IMR-90 (cell line): ENCODE data around the gene PLCB3. TPM values are rescaled to one million over a fixed set of nuclear protein-coding genes. Genes with fewer than 3 reads are reported as not detected.

Experiments used
- ATAC-seq: fragments of 200-7000 bp; cut with Tn5 transposase; 2 replicates; pipeline ENCODE4 v1.9.1; 2020; ENCODE audit warnings: low read depth, mild to moderate bottlenecking, moderate library complexity
- BruUV-seq: library from RNA; stranded (reverse); fragments of 400-500 nt; replicated peaks from 2 replicates; lab custom pipeline; 2021; lab: Mats Ljungman, UMichigan
- CTCF ChIA-PET: fragments of 300-600 bp; formaldehyde crosslinking; extraction: SDS; loops from one replicate; lab custom pipeline; 2021; ENCODE audit warnings: antibody characterized with exemption; lab: Yijun Ruan, JAX
- POLR2A ChIA-PET: fragments of 300-600 bp; sonication (Branson Sonifier 250); formaldehyde crosslinking; loops from one replicate; lab custom pipeline; 2022; ENCODE audit warnings: antibody characterized with exemption; ENCODE audit not compliant: unreplicated experiment; lab: Charles Lee
- DNase-seq: peaks from one replicate; pipeline ENCODE4 v3.0.0; 2013
- H2AFZ ChIP-seq: replicated peaks from 2 replicates; pipeline ENCODE3; 2013; ENCODE audit warnings: low read length, mild to moderate bottlenecking; ENCODE audit not compliant: poor library complexity
- H2AK5ac ChIP-seq: 2 replicates; pipeline ENCODE4 v1.6.1; 2013; ENCODE audit warnings: low read depth, low read length, inconsistent platforms
- H2AK9ac ChIP-seq: replicated peaks from 2 replicates; pipeline ENCODE3; 2013; ENCODE audit warnings: mild to moderate bottlenecking, low read depth, low read length, moderate library complexity; ENCODE audit not compliant: poor library complexity
- H2BK120ac ChIP-seq: 2 replicates; pipeline ENCODE4 v1.6.1; 2013; ENCODE audit warnings: low read depth, low read length, inconsistent platforms
- H2BK15ac ChIP-seq: 3 replicates; pipeline ENCODE4 v1.6.1; 2013; ENCODE audit warnings: low read depth, low read length, inconsistent platforms
- H2BK20ac ChIP-seq: 2 replicates; pipeline ENCODE4 v1.6.1; 2013; ENCODE audit warnings: low read depth, mild to moderate bottlenecking, inconsistent platforms, low read length, moderate library complexity
- H2BK5ac ChIP-seq: 2 replicates; pipeline ENCODE4 v1.6.1; 2013; ENCODE audit warnings: mild to moderate bottlenecking, low read depth, low read length, inconsistent platforms; ENCODE audit not compliant: poor library complexity, severe bottlenecking
- H3K14ac ChIP-seq: replicated peaks from 2 replicates; pipeline ENCODE4 v1.6.1; 2013; ENCODE audit warnings: low read depth, low read length, inconsistent platforms
- H3K18ac ChIP-seq: 2 replicates; pipeline ENCODE4 v1.6.1; 2013; ENCODE audit warnings: low read depth, low read length, control low read depth
- H3K23ac ChIP-seq: 2 replicates; pipeline ENCODE4 v1.6.1; 2013; ENCODE audit warnings: low read depth, low read length, inconsistent platforms
- H3K27ac ChIP-seq: 2 replicates; pipeline ENCODE4 v1.5.1; 2013; ENCODE audit warnings: mild to moderate bottlenecking, control low read depth, low read length; ENCODE audit not compliant: insufficient read depth
- H3K27me3 ChIP-seq: 2 replicates; pipeline ENCODE4 v1.6.1; 2013; ENCODE audit warnings: low read length; ENCODE audit not compliant: control insufficient read depth, insufficient read depth
- H3K36me3 ChIP-seq: 2 replicates; pipeline ENCODE4 v1.6.1; 2013; ENCODE audit warnings: low read length, mixed read lengths; ENCODE audit not compliant: control insufficient read depth, insufficient read depth
- H3K4ac ChIP-seq: 2 replicates; pipeline ENCODE4 v1.6.1; 2013; ENCODE audit warnings: low read depth, low read length, inconsistent platforms
- H3K4me1 ChIP-seq: 2 replicates; pipeline ENCODE4 v1.6.1; 2013; ENCODE audit warnings: low read length, mixed read lengths; ENCODE audit not compliant: control insufficient read depth, insufficient read depth
- H3K4me2 ChIP-seq: 2 replicates; pipeline ENCODE4 v1.6.1; 2013; ENCODE audit warnings: low read depth, mild to moderate bottlenecking, control low read depth, low read length, moderate library complexity
- H3K4me3 ChIP-seq: 2 replicates; pipeline ENCODE4 v1.5.1; 2013; ENCODE audit warnings: low read depth, mild to moderate bottlenecking, control low read depth, low read length, moderate library complexity; ENCODE audit not compliant: insufficient read depth
- H3K56ac ChIP-seq: 2 replicates; pipeline ENCODE4 v1.6.1; 2013; ENCODE audit warnings: low read length, inconsistent platforms; ENCODE audit not compliant: insufficient read depth; ENCODE audit errors: extremely low read depth
- H3K79me1 ChIP-seq, 2 experiments: 2 replicates each; pipeline ENCODE4 v1.6.1; 2013; ENCODE audit warnings: low read length in 2 of 2, inconsistent platforms in 1 of 2, low read depth in 1 of 2
- H3K9ac ChIP-seq: 2 replicates; pipeline ENCODE4 v1.6.1; 2013; ENCODE audit warnings: low read depth, low read length, control low read depth
- H3K9me1 ChIP-seq: 2 replicates; pipeline ENCODE4 v1.6.1; 2013; ENCODE audit warnings: low read length, inconsistent platforms; ENCODE audit not compliant: insufficient read depth
- H3K9me3 ChIP-seq: 2 replicates; pipeline ENCODE4 v1.6.1; 2013; ENCODE audit warnings: low read length; ENCODE audit not compliant: control insufficient read depth, insufficient read depth
- H4K20me1 ChIP-seq: 2 replicates; pipeline ENCODE4 v1.6.1; 2013; ENCODE audit warnings: low read length, inconsistent platforms; ENCODE audit not compliant: insufficient read depth
- H4K5ac ChIP-seq: 2 replicates; pipeline ENCODE4 v1.6.1; 2013; ENCODE audit warnings: mild to moderate bottlenecking, low read depth, low read length, control low read depth
- H4K8ac ChIP-seq, 2 experiments: 2 replicates each; pipeline ENCODE4 v1.6.1; 2013; ENCODE audit warnings: low read depth in 2 of 2, low read length in 2 of 2, control low read depth in 1 of 2, inconsistent platforms in 1 of 2
- H4K91ac ChIP-seq: 2 replicates; pipeline ENCODE4 v1.6.1; 2013; ENCODE audit warnings: low read depth, low read length, inconsistent platforms; ENCODE audit not compliant: insufficient read depth
- CTCF ChIP-seq: conservative IDR thresholded peaks from 2 replicates; pipeline ENCODE4 v1.5.1; 2012; ENCODE audit warnings: mild to moderate bottlenecking, low read depth, low read length, improper control_type of control experiment
- MAZ ChIP-seq: IDR thresholded peaks from 2 replicates; pipeline ENCODE4 v1.6.1; 2012; ENCODE audit warnings: low read depth, mild to moderate bottlenecking, low read length, improper control_type of control experiment, moderate library complexity, borderline replicate concordance
- MXI1 ChIP-seq: IDR thresholded peaks from 2 replicates; pipeline ENCODE4 v1.6.1; 2012; ENCODE audit warnings: low read depth, mild to moderate bottlenecking, low read length, moderate library complexity, borderline replicate concordance
- RFX5 ChIP-seq: IDR thresholded peaks from 2 replicates; pipeline ENCODE4 v1.8.0; 2012; ENCODE audit warnings: low read depth, mild to moderate bottlenecking, low read length, moderate library complexity
- WGBS, 2 experiments: methylation state at CpG; one replicate each; pipeline versions ENCODE4 v1.1.5 to v1.1.7; 2013; ENCODE audit warnings: missing lambda C conversion rate in 2 of 2; ENCODE audit not compliant: insufficient read length in 1 of 2; ENCODE audit errors: extremely low coverage in 2 of 2; 5-methylcytosine and 5-hydroxymethylcytosine counted together
- dilution Hi-C: fragments of 300-500 bp; cut with HindIII; formaldehyde crosslinking; loops from one replicate; pipeline ENCODE4 v1.14.3; 2018; ENCODE audit warnings: low sequenced_read_pairs; ENCODE audit not compliant: unreplicated experiment
- in situ Hi-C: fragments of 300-500 bp; cut with MboI; formaldehyde crosslinking; loops from 3 replicates; pipeline ENCODE4 v1.14.3; 2019; ENCODE audit warnings: low sequenced_read_pairs, inconsistent platforms, mixed read lengths
- intact Hi-C: fragments of 100-400 bp; cut with micrococcal nuclease; formaldehyde crosslinking; loops from 2 replicates; pipeline ENCODE4 v1.10.0; 2022
- polyA plus RNA-seq, 3 experiments: library from polyadenylated mRNA; depleted of rRNA; stranded (reverse); fragments of >200 nt; gene quantifications; 2 replicates each; pipeline ENCODE4 v1.2.3, GENCODE V29; 2012; ENCODE audit warnings: low replicate concordance in 1 of 3
- total RNA-seq: library from RNA; depleted of rRNA; stranded (reverse); fragments of >200 nt; gene quantifications from 2 replicates; pipeline ENCODE4 v1.2.3, GENCODE V29; 2012

PLCB3 gene
- total and polyA plus RNA-seq, 2 of the 4 experiments (the other 2 are of a cell fraction), result 23.9 to 24.9 TPM

- Histone ChIP-seq H3K4ac (peak overlapping the region; percentile 20; the same call in 1 of the 2 replicates), H3K9me1 (peaks cover 2% of the 10 kb centered on the region; the same call in 1 of the 2 replicates), H3K27ac (peak overlapping the region; percentile 62), H4K91ac (no peak overlapping the region), H2BK20ac (no peak overlapping the region), H3K79me1 (peaks cover 18 to 54% of the 10 kb centered on the region in 2 experiments), H3K4me1 (peaks cover 9% of the 10 kb centered on the region), H3K56ac (no peak overlapping the region), H2AK9ac (peak overlapping the region; percentile 99), H2AFZ (peak overlapping the region; percentile 91), H2BK120ac (0 out of 2 replicates have a peak overlapping the region, but pooled peaks have one; percentile 32), H3K4me2 (peak overlapping the region; percentile 75), H3K36me3 (peaks cover 19% of the 10 kb centered on the region), H2AK5ac (peak overlapping the region; percentile 64), H2BK15ac (no peak overlapping the region), H3K4me3 (peak overlapping the region; percentile 76), H4K20me1 (no peaks in the 10 kb centered on the region), H3K9ac (peak overlapping the region; percentile 81), H3K9me3 (no peaks in the 10 kb centered on the region), H3K27me3 (no peaks in the 10 kb centered on the region), H3K18ac (no peak overlapping the region), H4K8ac (peak overlapping the region in 1 of 2 experiments; percentile 63; a peak in 1 of 4 replicates), H3K14ac (peak overlapping the region; percentile 56), H3K23ac (peak overlapping the region; percentile 75; the same call in 1 of the 2 replicates), H2BK5ac (peak overlapping the region; percentile 15), H4K5ac (no peak overlapping the region)
- dilution Hi-C loops, result no loop called here
- intact Hi-C loops, result no loop called here
- in situ Hi-C loops, result no loop called here
- BruUV-seq, result no TSS peak
- peak; percentile 37 for ATAC-seq
- DNase-seq, result no peak
- ChIA-PET CTCF (no interaction called here), POLR2A (no interaction called here)
- WGBS, 2 experiments, result 4% methylated on average over 27 of the region's 80 CpGs; no CpG with 5 or more reads in 1 of the 2 experiments
- TF ChIP-seq MAZ, result peak; percentile 30; the same call in 1 of the 2 replicates
- TF ChIP-seq RFX5, result no peak
- TF ChIP-seq MXI1, result peak; percentile 28; the same call in 1 of the 2 replicates
- peak; percentile 26; the same call in 1 of the 2 replicates for TF ChIP-seq CTCF
Measured at GRCh38 chr11:64234647-64235379, 16.5 kb upstream of the PLCB3 start.
